ENCODE data around the gene CADM3.

DNA sequence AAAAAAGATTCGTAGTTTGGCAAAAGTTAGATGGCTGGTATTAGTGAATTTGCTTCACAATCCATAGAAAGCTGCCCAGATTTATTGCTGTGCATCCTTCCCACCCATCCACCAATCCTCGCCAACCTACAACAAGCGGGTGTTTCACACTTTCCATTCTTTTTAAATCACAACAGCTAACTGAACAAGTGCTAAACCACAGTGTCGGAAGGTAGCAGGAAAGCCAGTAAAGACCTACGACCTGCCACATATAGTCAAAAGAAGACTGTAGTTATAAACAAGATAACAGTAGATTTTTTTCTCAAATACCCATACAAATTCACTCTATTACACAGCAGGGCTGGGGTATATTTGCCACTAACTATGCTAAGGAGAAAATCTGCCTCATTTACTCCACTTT lies 47.8 kb upstream of the CADM3 start:
- no peak for TF ChIP-seq POLR2A (IDR thresholded peaks at IDR 0.05)
- TF ChIP-seq, protein P1, sequence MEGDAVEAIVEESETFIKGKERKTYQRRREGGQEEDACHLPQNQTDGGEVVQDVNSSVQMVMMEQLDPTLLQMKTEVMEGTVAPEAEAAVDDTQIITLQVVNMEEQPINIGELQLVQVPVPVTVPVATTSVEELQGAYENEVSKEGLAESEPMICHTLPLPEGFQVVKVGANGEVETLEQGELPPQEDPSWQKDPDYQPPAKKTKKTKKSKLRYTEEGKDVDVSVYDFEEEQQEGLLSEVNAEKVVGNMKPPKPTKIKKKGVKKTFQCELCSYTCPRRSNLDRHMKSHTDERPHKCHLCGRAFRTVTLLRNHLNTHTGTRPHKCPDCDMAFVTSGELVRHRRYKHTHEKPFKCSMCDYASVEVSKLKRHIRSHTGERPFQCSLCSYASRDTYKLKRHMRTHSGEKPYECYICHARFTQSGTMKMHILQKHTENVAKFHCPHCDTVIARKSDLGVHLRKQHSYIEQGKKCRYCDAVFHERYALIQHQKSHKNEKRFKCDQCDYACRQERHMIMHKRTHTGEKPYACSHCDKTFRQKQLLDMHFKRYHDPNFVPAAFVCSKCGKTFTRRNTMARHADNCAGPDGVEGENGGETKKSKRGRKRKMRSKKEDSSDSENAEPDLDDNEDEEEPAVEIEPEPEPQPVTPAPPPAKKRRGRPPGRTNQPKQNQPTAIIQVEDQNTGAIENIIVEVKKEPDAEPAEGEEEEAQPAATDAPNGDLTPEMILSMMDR (IDR thresholded peaks at IDR 0.05) = no peak
- no peak for TF ChIP-seq POLR2AphosphoS5 (IDR thresholded peaks at IDR 0.05)
- TF ChIP-seq EP300 (IDR thresholded peaks at IDR 0.05) = no peak
